HG02973 (cell line): ENCODE data around the gene SPC24.
"Not testable (repeated sequence)": the region's sequence is repeated elsewhere in the genome, so short reads cannot be mapped to it uniquely, and the experiment has no call there.

Source experiments
- ATAC-seq: cut with Tn5 transposase; IDR thresholded peaks from one replicate; pipeline ENCODE4 v1.9.1; 2021; ENCODE audit warnings: moderate library complexity; ENCODE audit not compliant: unreplicated experiment

The SPC24 gene

DNA sequence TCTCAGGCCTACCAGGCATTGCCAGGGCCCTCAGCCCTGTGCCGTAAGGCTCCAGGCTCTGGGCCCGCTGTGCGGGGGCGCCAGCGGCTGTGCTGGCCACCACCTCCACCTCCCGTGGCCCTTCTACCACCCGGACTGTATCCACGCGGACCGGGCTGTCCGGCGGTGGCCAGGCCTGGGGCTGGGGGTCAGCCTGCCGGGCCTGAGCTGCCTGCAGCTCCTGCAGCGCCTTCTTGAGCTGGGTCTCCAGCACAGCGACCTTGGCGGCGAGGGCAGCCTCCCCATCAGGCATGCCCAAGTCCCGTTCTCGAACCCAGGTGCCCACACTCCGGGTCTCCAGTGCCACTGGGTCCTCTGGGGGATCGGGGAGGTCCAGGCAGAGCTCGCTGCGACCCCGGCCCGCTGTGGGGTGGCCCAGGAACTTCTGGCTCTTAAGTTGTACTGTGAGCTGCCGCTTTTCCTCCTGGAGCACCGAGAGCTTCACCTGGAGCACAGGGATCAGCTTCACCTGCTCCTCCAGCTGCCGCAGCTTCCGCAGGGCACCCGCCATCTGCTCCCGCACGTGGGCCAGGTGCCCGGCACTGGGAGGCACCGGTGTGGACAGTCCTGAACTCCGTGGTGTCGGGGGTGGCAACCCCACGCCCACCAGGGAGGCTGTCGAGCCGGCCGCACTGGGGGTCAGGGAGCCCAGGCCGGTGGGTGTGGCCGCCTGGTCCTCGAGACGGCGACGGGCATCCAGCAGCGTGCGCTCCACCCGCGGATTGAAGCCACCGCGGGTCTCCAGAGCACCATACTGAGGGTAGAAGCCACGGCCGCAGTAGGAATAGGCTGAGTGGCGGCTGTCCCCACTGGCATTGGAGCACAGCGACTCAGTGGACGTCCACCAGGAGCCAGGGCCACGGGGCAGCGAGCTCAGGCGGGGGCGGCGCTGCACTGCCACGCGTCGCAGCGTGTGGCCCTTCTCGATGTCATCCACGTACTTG, 37.7 kb upstream of the SPC24 start:
- ATAC-seq: no peak

DNA sequence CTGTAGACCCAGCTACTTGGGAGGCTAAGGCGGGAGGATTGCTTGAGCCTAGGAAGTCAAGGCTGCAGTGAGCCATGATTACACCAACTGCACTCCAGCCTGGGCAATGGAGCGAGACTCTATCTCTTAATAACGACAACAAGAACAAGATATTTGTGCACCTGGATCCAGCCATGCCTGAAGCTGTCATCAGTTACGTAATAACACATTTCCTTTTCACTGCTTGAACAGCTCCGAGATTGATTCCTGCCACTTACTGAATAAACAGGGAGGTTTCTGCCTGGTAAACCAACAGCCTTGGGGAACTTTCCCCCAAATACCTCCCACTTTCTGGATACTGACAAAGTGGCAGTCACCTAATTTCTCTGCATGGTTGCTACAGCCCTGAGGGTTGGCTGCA, 36.4 kb upstream of the SPC24 start:
- no peak for ATAC-seq

DNA sequence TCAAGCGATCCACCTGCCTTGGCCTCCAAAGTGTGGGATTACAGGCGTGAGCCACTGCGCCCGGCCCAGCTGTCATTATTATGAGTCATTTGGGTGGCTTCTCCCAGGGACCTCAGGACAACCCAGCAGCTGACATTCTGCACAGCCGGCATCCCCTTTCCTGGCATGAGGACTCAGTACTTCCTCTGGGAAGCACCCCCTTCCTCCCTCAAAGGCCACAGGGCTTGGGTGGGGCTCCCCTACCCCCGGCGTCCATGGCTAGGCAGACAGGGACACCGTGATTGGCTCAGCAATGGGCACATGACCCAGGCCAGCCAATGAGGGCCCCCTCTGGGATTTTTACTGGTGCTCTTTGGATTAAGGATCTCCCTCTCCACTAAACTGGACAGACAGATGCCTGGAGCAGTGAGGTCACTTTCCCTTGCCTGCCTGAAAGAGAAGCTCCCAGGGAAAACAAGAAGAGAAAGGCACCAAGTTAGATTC, 35.7 kb upstream of the SPC24 start:
- no peak for ATAC-seq

DNA sequence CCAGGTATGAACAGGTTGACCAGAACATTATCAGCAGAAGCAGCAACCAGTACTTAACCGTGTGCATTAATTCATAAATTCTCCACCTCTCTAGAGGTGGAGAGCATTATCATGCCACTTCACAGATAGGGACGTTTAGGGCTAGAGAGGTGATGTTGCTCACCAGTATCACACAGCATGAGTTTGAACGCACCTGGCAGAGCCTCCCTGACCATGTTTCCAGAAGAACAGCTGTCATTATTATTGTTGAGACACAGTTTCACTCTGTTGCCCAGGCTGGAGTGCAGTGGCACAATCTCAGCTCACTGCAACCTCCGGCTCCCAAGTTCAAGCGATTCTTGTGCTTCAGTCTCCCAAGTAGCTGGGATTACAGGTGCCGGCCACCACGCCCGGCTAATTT, 34.9 kb upstream of the SPC24 start:
- no peak for ATAC-seq

DNA sequence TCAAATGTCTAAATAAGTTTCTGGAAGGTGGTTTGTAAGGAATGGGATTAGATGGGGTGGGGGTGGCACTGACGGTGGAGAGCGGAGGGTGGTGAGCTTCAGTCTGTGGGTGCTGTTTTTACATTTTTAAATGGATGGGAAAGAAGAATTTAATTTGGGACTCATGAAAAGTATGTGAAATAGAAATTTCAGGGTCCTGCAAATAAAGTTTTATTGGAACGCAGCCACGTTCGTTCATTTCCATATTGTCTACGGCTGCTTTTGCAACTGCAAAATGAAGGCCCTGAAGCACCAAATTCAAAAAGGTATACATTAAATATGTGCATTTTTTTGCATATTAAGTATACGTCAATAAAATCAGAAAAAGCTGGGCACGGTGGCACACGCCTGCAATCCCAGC, 31.9 kb upstream of the SPC24 start:
- no peak for ATAC-seq

DNA sequence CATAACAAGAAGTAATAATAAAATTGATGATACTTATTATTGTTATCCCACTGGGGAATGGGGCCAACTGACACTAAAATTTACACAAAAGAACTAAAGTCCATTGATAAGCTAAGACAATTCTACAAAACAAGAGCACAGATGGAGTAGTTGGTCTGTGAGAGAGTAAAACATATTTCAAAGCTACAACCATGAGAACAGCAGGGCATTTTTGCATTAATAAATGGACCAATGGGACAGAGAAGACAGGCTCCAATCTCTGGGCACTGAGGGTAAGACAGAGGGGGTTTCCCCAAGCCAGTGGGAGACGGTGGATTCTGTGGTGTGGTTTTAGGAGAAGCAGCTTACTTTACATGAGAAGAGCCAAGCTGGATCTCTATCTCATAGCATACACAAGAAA, 27.4 kb upstream of the SPC24 start:
- no peak for ATAC-seq

DNA sequence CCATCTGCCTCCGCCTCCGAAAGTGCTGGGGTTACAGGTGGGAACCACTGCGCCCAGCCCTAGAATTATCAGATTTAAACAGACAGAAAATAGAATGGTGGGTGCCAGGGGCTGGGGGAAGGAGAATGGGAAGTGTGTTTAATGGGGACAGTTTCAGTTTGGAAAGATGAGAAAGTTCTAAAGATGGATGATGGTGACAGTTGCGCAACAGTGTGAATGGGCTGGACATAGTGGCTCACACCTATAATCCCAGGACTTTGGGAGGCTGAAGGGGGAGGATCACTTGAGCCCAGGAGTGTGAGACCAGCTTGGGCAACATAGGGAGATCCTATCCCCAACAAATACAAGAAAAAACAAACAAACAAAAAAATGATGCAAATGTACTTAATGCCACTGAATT, 25.9 kb upstream of the SPC24 start:
- no peak for ATAC-seq

DNA sequence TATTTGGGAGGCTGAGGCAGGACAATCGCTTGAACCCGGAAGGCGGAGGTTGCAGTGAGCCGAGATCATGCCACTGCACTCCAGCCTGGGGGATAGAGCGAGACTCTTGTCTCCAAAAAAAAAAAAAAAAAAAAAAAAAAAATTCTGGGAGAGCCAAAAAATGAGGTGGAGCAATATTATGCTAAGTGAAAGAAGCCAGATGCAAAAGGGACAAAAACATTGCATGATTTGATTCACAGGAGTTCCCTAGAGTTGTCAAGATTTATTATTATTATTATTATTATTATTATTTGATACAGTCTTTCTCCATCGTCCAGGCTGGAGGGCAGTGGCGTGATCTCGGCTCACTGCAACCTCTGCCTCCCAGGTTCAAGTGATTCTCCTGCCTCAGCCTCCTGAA, 25.4 kb upstream of the SPC24 start:
- not testable (repeated sequence) for ATAC-seq

DNA sequence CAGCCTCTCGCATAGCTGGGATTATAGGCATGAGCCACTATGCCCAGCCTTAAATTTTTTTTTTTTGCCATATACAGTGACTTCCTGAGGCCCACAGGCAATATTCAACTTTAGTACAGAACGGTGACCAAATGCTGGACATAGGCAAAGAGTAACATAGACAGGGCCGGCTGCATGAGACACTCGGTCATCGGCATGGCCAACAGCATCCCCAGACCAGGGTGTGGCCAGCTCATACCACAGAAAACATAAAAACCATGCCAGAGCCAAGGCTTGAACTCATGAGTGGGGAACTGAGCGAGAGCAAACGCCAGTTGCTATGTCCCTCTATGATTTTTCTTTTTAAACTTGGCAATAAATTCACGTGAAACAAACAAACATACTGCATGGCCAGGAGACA, 24.8 kb upstream of the SPC24 start:
- no peak for ATAC-seq

DNA sequence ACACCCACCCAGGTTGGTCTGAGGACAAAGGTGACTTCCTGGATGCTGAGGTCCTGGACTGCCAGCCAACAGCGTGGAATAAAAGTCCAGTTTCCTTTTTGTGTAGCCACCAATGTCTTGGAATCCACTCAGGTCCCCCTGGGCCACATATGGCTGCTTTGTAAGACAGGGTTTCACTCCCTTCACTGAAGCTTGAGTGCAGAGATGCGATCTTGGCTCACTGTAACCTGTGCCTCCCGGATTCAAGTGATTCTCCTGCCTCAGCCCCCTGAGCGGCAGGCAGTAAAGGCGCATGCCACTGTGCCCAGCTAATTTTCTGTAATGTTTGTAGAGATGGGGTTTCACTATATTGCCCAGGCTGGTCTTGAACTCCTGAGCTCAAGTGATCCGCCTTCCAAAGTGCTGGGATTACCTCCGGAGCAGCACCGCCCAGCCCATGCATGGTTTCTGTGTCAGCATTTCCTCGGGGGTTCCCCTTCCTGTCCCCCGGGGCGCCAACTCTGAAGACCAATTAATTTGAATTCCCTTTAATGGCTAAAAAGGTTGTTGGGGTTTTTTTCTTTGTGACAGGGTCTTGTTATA, 24.2 kb upstream of the SPC24 start:
- no peak for ATAC-seq

DNA sequence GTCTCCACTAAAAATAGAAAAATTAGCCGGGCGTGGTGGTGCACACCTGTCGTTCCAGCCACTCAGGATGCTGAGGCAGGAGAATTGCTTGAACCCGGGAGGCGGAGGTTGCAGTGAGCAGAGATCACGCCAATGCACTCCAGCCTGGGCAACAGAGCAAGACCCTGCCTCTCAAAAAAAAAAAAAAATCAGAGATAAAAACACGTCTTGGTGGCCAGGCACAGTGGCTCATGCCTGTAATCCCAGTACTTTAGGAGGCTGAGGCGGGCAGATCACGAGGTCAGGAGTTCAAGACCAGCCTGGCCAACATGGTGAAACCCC, 23.5 kb upstream of the SPC24 start:
- not testable (repeated sequence) for ATAC-seq

DNA sequence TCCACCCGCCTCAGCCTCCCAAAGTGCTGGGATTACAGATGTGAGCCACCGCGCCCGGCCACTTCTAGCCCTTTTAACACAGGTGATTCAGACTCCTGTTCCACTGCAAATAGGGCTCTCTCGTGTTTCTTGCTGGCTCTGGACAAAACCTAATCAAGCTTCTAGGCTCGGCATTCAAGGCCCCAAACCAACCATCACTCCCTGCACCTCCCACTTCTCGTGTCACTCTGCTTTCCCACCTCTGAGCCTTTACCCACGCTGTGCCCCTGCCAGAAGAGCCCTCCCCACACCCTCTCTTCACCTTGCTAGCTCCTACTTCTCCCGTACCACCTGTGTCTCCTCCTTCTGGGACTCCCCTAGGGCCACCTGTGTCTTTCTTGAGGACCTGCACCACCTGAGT, 22.0 kb upstream of the SPC24 start:
- ATAC-seq: no peak

DNA sequence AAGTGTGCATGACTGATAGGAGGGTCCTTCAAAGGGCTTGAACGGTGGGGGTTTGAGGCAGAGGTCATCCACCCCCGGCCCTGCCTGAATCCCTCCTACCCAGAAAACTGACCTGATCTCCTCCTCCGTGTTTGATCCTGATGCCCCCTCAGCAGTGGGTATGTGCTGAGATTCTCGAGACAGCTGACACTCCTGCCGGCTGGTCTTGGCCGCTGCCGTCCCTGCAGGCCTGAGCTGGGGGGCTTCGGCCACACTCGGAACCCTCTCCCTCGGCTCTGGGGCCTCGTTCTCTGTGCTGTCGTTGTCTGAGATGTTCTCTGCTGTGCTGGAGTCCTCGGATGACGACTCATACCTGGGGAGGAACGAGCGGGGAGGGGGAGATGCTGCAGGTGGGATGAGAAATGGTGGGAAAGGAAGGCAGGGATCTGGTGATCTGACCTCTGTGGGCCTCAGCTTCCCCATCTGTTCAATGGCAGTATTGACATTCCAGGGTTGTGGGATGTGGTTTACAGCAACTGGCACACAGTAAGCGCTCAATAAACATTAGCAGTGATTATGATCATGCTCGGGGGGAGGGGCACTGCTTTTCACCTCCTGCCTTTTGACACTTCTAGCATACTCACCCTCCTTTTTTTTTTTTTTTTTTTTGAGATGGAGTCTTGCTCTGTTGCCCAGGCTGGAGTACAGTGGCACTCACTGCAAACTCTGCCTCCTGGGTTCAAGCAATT, 21.0 kb upstream of the SPC24 start:
- no peak for ATAC-seq

DNA sequence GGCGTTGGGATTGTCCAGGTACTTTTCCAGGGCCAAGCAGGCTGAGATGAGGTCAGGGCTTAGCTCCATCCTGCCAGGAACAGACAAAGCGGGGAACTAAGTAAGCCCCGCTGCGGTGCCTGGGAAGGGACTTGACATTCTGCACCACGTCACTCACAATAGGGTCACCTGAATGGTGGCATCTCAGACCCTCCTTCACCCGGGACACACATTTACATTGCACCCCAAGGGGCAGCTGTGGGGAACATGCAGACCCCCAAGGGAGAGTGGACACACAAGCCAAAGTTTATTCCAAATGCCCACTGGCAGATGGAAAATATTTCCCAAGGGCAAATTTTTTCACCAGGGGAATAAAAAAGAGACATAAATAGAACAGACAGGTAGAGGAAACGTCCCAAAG, 20.3 kb upstream of the SPC24 start:
- ATAC-seq: no peak

DNA sequence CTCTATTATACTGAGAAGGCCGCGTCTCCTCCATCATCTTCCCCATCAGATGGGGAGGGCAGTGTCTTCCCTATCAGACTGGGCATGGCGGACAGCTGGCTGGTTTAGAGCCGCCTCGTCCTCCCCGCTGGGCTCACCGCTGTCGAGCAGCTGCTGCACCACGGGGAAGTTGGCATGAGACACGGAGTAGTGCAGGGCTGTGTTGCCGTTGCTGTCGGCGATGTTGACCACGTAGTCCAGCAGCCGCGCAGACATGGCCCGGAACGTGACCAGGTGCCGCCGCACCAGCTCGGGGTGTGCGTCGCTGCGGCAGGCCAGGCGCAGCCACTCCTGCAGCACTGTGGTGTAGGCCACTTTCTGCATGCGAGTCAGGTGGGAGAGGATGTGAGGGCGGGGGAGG, 18.8 kb upstream of the SPC24 start:
- ATAC-seq: no peak

DNA sequence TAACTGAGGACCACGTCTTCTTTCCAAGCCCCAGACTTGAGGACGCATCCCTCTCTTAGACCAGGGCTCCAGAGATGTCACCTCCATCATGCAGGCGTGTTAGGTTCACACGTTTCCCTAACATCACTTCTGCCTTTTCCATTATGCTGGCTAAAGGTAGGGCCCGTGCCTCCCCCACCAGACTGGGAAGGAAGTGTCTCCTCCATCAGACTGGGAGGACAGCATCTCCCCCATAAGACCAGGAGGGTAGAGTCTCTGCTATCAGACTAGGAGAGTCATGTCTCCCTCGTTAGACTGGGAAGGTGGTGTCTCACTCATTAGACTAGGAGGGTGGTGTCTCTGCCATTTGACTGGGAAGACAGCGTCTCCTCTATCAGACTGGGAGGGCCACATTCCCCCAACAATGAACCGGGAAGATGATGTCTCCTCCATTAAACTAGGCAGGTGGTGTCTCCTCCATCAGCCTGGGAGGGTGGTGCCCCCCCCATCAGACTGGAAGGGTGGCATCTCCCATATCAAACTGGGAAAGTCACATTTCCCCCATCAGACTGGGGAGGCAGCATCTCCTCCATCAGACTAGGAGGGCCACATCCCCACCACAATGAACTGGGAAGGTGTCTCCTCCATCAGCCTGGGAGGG, 18.1 kb upstream of the SPC24 start:
- no peak for ATAC-seq

DNA sequence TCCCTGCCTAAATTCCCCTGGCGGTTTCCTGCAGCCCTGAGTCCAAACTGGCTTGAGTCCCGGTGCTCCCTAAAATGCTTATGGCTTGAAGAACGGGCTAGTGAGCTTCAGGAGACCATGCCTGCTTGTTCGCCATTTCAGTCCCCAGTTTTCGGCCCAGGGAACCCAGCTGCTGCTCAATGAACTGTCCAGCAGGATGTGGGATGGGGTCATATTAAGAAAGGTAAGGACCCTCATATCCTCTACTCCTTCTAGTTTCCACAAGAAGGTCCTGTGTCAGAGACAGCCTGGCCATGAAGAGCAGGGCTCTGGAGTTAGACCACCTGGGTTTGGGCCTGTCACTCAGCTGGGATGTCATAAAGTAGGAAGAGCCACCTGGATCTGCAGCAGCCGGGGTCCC, 17.0 kb upstream of the SPC24 start:
- ATAC-seq: no peak

DNA sequence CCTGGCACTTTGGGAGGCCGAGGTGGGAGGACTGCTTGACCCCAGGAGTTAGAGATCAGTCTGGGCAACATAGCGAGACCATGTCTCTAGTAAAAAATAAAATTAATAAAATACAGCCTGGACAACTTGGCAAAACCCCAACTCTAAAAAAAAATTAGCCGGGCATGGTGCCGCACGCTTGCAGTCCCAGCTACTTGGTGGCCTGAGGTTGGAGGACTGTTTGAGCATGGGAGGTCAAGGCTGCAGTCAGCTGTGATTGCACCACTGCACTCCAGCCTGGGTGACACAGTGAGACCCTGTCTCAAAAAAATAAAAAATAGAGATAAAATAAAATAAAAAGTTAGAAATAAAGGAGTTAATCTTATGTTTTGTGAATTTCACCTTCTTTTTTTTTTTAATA, 15.6 kb upstream of the SPC24 start:
- no peak for ATAC-seq

DNA sequence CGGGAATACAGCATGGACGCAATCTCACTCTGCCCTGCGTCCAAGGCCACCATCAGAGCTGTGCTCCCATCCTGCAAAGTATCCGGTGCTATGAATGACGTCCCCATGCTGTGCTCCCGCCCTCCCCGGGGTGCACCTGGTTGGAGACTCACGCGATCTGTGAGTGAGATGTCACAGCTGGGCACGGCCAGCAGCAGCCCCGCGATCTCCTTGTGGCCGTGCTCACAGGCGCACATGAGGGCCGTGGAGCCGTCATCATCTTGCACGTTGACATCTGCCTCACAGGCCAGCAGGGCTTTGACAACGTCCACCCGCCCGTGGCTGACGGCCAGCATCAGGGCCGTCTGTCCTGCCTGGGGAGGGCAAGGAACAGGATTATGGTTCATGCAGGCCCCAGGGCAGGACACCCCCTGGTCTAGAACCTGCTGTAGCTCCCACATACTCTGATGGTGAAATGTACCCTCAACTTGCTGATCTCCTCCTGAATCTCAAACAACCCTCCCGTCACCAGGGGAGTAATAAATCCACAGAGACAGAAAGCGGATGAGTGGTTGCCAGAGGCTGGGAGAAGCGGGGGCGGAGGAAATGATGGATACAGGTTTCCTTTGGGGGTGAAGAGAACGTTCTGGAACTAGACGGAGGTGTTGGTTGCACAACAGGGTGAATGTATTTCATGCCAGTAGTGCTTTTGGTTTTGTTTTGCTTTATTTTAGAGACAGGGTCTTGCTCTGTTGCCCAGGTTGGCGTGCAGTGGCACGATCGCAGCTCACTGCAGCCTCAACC, 14.5 kb upstream of the SPC24 start:
- ATAC-seq: no peak

DNA sequence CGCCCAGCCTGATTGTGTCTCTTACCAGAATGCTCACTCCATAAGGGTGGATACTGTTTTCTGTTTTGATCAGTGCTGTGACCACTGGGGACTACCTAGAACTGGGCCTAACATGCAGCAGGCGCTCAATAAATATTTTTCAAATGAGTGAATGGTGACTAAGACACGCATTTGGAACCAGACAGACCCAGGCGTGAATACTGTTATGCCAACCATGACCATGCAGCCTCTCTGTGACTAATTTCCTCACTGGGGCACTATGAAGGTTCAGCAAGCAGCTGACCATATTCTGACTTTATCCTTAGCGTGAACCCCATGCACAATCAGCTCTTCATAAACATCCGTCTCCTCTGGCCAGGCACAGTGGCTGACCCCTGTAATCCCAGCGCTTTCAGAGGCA, 13.0 kb upstream of the SPC24 start:
- ATAC-seq: no peak
